GM12878 (cell line): ENCODE results near the gene LDLRAD3. TPM values are rescaled to one million over a fixed set of nuclear protein-coding genes. Genes with fewer than 3 reads are reported as not detected.

ENCODE experiments used
- ATAC-seq: fragments of 200-7000 bp; cut with Tn5 transposase; 3 replicates; pipeline ENCODE4 v1.9.1; 2020; ENCODE audit warnings: mild to moderate bottlenecking, moderate library complexity
- BruUV-seq: library from RNA; stranded (reverse); fragments of 400-500 nt; replicated peaks from 2 replicates; lab custom pipeline; 2021; lab: Mats Ljungman, UMichigan
- CTCF ChIA-PET: fragments of 300-600 bp; sonication (Branson Sonifier 250); formaldehyde crosslinking; extraction: SDS; loops from one replicate; lab custom pipeline; 2021; ENCODE audit warnings: inconsistent platforms; lab: Yijun Ruan, JAX
- POLR2A ChIA-PET: fragments of 350-600 bp; formaldehyde crosslinking; extraction: SDS; loops from one replicate; lab custom pipeline; 2021; ENCODE audit warnings: inconsistent platforms; lab: Charles Lee
- RAD21 ChIA-PET: fragments of 300-600 bp; sonication (Branson Sonifier 250); formaldehyde crosslinking; loops from one replicate; lab custom pipeline; 2023; ENCODE audit warnings: antibody characterized with exemption; ENCODE audit not compliant: unreplicated experiment; lab: Charles Lee
- SMC1A ChIA-PET: fragments of 300-600 bp; sonication (Branson Sonifier 250); formaldehyde crosslinking; loops from one replicate; lab custom pipeline; 2023; ENCODE audit not compliant: unreplicated experiment, uncharacterized antibody; lab: Charles Lee
- DNase-seq: peaks from one replicate; pipeline ENCODE4 v3.0.0-alpha.2; 2011; ENCODE audit warnings: low read depth, low spot score
- FAIRE-seq: peaks from 3 replicates; lab custom pipeline; 2011; peaks lifted over from hg19 to GRCh38; lab: Jason Lieb, UNC
- H2AFZ ChIP-seq: 2 replicates; pipeline ENCODE4 v1.6.0; 2011; ENCODE audit warnings: low read depth, low read length, control low read depth; ENCODE audit not compliant: control insufficient read depth
- H3K27ac ChIP-seq: 2 replicates; pipeline ENCODE4 v1.5.1; 2011; ENCODE audit warnings: control low read depth; ENCODE audit not compliant: control insufficient read depth, insufficient read depth
- H3K27me3 ChIP-seq, 2 experiments: replicated peaks in 1 of 2; 2 replicates each; pipeline versions ENCODE4 v1.6.0 to v1.6.1; 2011; ENCODE audit warnings: low read length in 1 of 2; ENCODE audit not compliant: control insufficient read depth in 2 of 2, insufficient read depth in 2 of 2
- H3K36me3 ChIP-seq, 2 experiments: 2 replicates each; pipeline ENCODE4 v1.5.1; 2011; ENCODE audit warnings: low read length in 1 of 2; ENCODE audit not compliant: control insufficient read depth in 2 of 2, insufficient read depth in 2 of 2
- H3K4me1 ChIP-seq: 2 replicates; pipeline ENCODE4 v1.6.1; 2011; ENCODE audit warnings: mild to moderate bottlenecking, low read length, moderate library complexity, mixed read lengths; ENCODE audit not compliant: control insufficient read depth, insufficient read depth
- H3K4me2 ChIP-seq: 2 replicates; pipeline ENCODE4 v1.6.0; 2011; ENCODE audit warnings: control low read depth; ENCODE audit not compliant: control insufficient read depth, insufficient read depth
- H3K4me3 ChIP-seq: fragments of 200-600 bp; sonication (generic); 2 replicates; pipeline ENCODE4 v1.5.1; 2016
- H3K79me2 ChIP-seq: 2 replicates; pipeline ENCODE4 v1.6.0; 2011; ENCODE audit warnings: low read length; ENCODE audit not compliant: control insufficient read depth, insufficient read depth
- H3K9ac ChIP-seq: 2 replicates; pipeline ENCODE4 v1.8.0; 2011; ENCODE audit warnings: low read length, control low read depth, mixed read lengths; ENCODE audit not compliant: control insufficient read depth, insufficient read depth
- H3K9me3 ChIP-seq: replicated peaks from 3 replicates; pipeline ENCODE4 v1.5.1; 2011; ENCODE audit warnings: mild to moderate bottlenecking, low read length; ENCODE audit not compliant: control insufficient read depth, insufficient read depth
- H4K20me1 ChIP-seq: 2 replicates; pipeline ENCODE4 v1.6.0; 2011; ENCODE audit not compliant: control insufficient read depth, insufficient read depth
- CBX3 ChIP-seq: fragments of 200-600 bp; sonication (generic); IDR thresholded peaks from 2 replicates; pipeline ENCODE4 v1.6.1; 2016; ENCODE audit warnings: low read depth, borderline replicate concordance
- CEBPB ChIP-seq, 2 experiments: fragments of 150-350 bp in 1 of 2; IDR thresholded peaks; 2 replicates each; pipeline ENCODE4 v1.6.1; 2012 to 2014; ENCODE audit warnings: low read depth in 2 of 2, low read length in 2 of 2, borderline replicate concordance in 1 of 2, inconsistent platforms in 1 of 2
- JUNB ChIP-seq: IDR thresholded peaks from 2 replicates; pipeline ENCODE4 v1.6.1; 2016; ENCODE audit warnings: antibody characterized with exemption, mild to moderate bottlenecking
- MEF2B ChIP-seq: fragments of 450-650 bp; IDR thresholded peaks from 2 replicates; pipeline ENCODE4 v1.6.1; 2018; ENCODE audit warnings: mild to moderate bottlenecking, moderate library complexity; ENCODE audit not compliant: partially characterized antibody, poor library complexity, severe bottlenecking
- MXI1 ChIP-seq: fragments of 150-350 bp; IDR thresholded peaks from 2 replicates; pipeline ENCODE4 v1.6.1; 2011; ENCODE audit warnings: low read depth, mild to moderate bottlenecking, inconsistent platforms, low read length, improper control_type of control experiment
- NFXL1 ChIP-seq: fragments of 450-650 bp; IDR thresholded peaks from 2 replicates; pipeline ENCODE4 v1.6.1; 2017; ENCODE audit warnings: antibody characterized with exemption, mild to moderate bottlenecking, borderline replicate concordance
- PAX5 ChIP-seq: IDR thresholded peaks from 2 replicates; pipeline ENCODE4 v1.6.1; 2011; ENCODE audit warnings: low read depth, low read length, borderline replicate concordance
- POU2F2 ChIP-seq: IDR thresholded peaks from 3 replicates; pipeline ENCODE4 v1.6.1; 2011; ENCODE audit warnings: low read depth, mild to moderate bottlenecking, low read length, borderline replicate concordance
- RCOR1 ChIP-seq: conservative IDR thresholded peaks from 2 replicates; pipeline ENCODE4 v1.6.1; 2012; ENCODE audit warnings: low read depth, low read length, improper control_type of control experiment
- RUNX3 ChIP-seq: IDR thresholded peaks from 2 replicates; pipeline ENCODE4 v1.6.1; 2012; ENCODE audit warnings: low read length, inconsistent platforms
- STAT1 ChIP-seq: fragments of 450-650 bp; conservative IDR thresholded peaks from 2 replicates; pipeline ENCODE4 v1.6.1; 2014; ENCODE audit warnings: antibody characterized with exemption, mild to moderate bottlenecking
- TCF7 ChIP-seq: IDR thresholded peaks from 2 replicates; pipeline ENCODE4 v1.6.1; 2014; ENCODE audit warnings: antibody characterized with exemption, borderline replicate concordance
- WGBS: methylation state at CpG from one replicate; pipeline ENCODE4 v1.1.6; 2016; ENCODE audit warnings: low lambda C conversion rate; ENCODE audit not compliant: insufficient replicate concordance, insufficient coverage; ENCODE audit errors: missing lambda C conversion rate; 5-methylcytosine and 5-hydroxymethylcytosine counted together
- in situ Hi-C: fragments of 300-500 bp; cut with MboI; formaldehyde crosslinking; loops from 9 replicates; pipeline ENCODE4 v1.14.3; 2018; ENCODE audit warnings: mixed read lengths
- intact Hi-C: fragments of 100-400 bp; cut with micrococcal nuclease; formaldehyde crosslinking; loops from one replicate; pipeline ENCODE4 v1.14.2; 2022; ENCODE audit not compliant: unreplicated experiment
- polyA plus RNA-seq, 11 experiments: library from polyadenylated mRNA; depleted of rRNA in 4 of 11; unstranded in 6 of 11; stranded (reverse) in 5 of 11; fragments of >200 nt; fragmentation: Nextera tagmentation in 4 of 11; fragmentation: Illumina TruSeq in 1 of 11; extraction: Ambion mirVana in 4 of 11; extraction: Trizol in 1 of 11; gene quantifications; 1 replicate in 1 of 11; 2 replicates in 10 of 11; pipeline versions ENCODE4 v1.2.1 to v1.2.3, GENCODE V29; 2011 to 2016; ENCODE audit warnings: inconsistent platforms in 2 of 11, missing spikeins in 2 of 11, low read depth in 1 of 11
- total RNA-seq, 4 experiments: library from RNA; depleted of rRNA in 3 of 4; stranded (reverse); fragments of >200 nt in 3 of 4; fragmentation: Illumina TruSeq in 1 of 4; extraction: Trizol in 1 of 4; gene quantifications; 2 replicates each; pipeline versions ENCODE4 v1.2.1 to v1.2.3, GENCODE V29; 2013 to 2021
- TF ChIP-seq, protein P1 (sequence below): IDR thresholded peaks from 2 replicates; pipeline ENCODE4 v1.6.1; 2012; ENCODE audit warnings: low read length, inconsistent platforms

LDLRAD3 gene
- total and polyA plus RNA-seq, 10 of the 15 experiments (the other 5 are each of a cell fraction or from before 2014, with no cell fraction given): 2.5 to 17.2 (median 10.7) TPM

GRCh38 chr11:35992548-35992947 lies 48.7 kb downstream of the LDLRAD3 start:
- CTCF ChIA-PET: interaction anchor here (1.5 to 1.6 kb wide), 2 partner anchors 12 to 171 kb away, joined by 4 to 8 read pairs; no protein-coding TSS in a partner anchor
- RAD21 ChIA-PET: no interaction called here
- TF ChIP-seq MEF2B (no peak), RUNX3 (no peak), MXI1 (no peak), STAT1 (no peak), TCF7 (no peak), CEBPB (IDR thresholded peaks at IDR 0.05; ENCODE audit: borderline replicate concordance in 1 of 2, low read depth in 2 of 2, low read length in 2 of 2) (no peak)
- FAIRE-seq (no peak), DNase-seq (no peak), ATAC-seq (peak; percentile 17; the same call in 2 of the 3 replicates)
- Histone ChIP-seq H3K9ac (no peak overlapping the region), H3K27me3 (no peaks in the 10 kb centered on the region), H3K4me2 (no peak overlapping the region), H3K27ac (no peak overlapping the region), H3K4me1 (no peaks in the 10 kb centered on the region), H3K4me3 (no peak overlapping the region), H3K9me3 (peaks cover 1% of the 10 kb centered on the region; the same call in 2 of the 3 replicates), H4K20me1 (no peaks in the 10 kb centered on the region), H2AFZ (no peak overlapping the region), H3K79me2 (no peaks in the 10 kb centered on the region), H3K36me3 (no peaks in the 10 kb centered on the region)
- POLR2A ChIA-PET: no interaction called here
- BruUV-seq: no TSS peak
- SMC1A ChIA-PET: interaction anchor here (0.6 to 1.4 kb wide), 4 partner anchors 11 to 23 kb away, joined by 3 to 7 read pairs (median 4); no protein-coding TSS in a partner anchor
- intact Hi-C loops (no loop called here), in situ Hi-C loops (no loop called here)

DNA sequence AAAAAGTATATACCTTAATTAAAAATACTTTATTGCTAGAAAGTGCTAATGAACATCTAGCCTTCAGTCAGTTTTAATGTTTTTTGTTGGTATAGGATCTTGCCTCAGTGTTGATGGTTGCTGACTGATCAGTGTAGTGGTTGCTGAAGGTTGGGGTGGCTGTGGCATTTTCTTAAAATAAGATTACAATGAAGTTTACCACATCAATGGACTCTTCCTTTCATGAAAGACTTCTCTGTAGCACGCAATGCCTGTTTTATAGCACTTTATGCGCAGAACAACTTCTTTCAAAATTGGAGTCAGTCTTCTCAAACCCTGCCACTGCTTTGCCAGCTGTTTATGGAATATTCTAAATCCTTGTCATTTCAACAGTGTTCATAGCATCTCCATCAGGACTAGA lies 50.6 kb downstream of the LDLRAD3 start:
- Histone ChIP-seq H3K9me3 (peaks cover 1% of the 10 kb centered on the region; the same call in 2 of the 3 replicates), H4K20me1 (no peaks in the 10 kb centered on the region), H3K79me2 (no peaks in the 10 kb centered on the region), H3K4me1 (peaks cover 11% of the 10 kb centered on the region), H2AFZ (no peak overlapping the region), H3K36me3 (no peaks in the 10 kb centered on the region), H3K4me2 (no peak overlapping the region), H3K9ac (no peak overlapping the region), H3K4me3 (no peak overlapping the region), H3K27me3 (no peaks in the 10 kb centered on the region), H3K27ac (no peak overlapping the region)
- ChIA-PET POLR2A (interaction anchor here (1.4 kb wide), 1 partner anchor 25 kb away, joined by 3 read pairs; no protein-coding TSS in a partner anchor), CTCF (no interaction called here), SMC1A (interaction anchor here (4.4 kb wide), 1 partner anchor 15 kb away, joined by 32 read pairs; no protein-coding TSS in a partner anchor), RAD21 (interaction anchor here (2.3 kb wide), 1 partner anchor 16 kb away, joined by 6 read pairs; no protein-coding TSS in a partner anchor)
- no peak for FAIRE-seq
- 91% methylated on average over 2 of the region's 2 CpGs for WGBS
- in situ Hi-C loops (no loop called here), intact Hi-C loops (no loop called here)
- DNase-seq: no peak
- no TSS peak for BruUV-seq
- peak; percentile 20 for ATAC-seq
- TF ChIP-seq NFXL1: no peak
- 0 out of 2 replicates have a peak, but pooled peaks have one; percentile 26 for TF ChIP-seq PAX5
- TF ChIP-seq RCOR1: no peak
- peak; percentile 57 for TF ChIP-seq JUNB
- TF ChIP-seq, protein P1, sequence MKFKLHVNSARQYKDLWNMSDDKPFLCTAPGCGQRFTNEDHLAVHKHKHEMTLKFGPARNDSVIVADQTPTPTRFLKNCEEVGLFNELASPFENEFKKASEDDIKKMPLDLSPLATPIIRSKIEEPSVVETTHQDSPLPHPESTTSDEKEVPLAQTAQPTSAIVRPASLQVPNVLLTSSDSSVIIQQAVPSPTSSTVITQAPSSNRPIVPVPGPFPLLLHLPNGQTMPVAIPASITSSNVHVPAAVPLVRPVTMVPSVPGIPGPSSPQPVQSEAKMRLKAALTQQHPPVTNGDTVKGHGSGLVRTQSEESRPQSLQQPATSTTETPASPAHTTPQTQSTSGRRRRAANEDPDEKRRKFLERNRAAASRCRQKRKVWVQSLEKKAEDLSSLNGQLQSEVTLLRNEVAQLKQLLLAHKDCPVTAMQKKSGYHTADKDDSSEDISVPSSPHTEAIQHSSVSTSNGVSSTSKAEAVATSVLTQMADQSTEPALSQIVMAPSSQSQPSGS: no peak
- TF ChIP-seq CBX3: no peak
- peak; percentile 53; the same call in 1 of the 3 replicates for TF ChIP-seq POU2F2
